Smooth muscle cell (in vitro differentiated cells): ENCODE results near the gene MSI1. TPM values are rescaled to one million over a fixed set of nuclear protein-coding genes. Genes with fewer than 3 reads are reported as not detected.

Source experiments
- DNase-seq: peaks from one replicate; lab custom pipeline; 2025; ENCODE audit not compliant: unreplicated experiment; lab: John Stamatoyannopoulos, UW
- H2AFZ ChIP-seq: fragments of 200-600 bp; sonication (generic); 2 replicates; pipeline ENCODE4 v1.6.0; 2016; ENCODE audit warnings: antibody characterized with exemption, low read depth, mild to moderate bottlenecking
- H3F3A ChIP-seq: fragments of 200-600 bp; sonication (generic); 2 replicates; pipeline ENCODE4 v1.6.0; 2017; ENCODE audit warnings: antibody characterized with exemption, low read depth
- H3K27ac ChIP-seq: fragments of 200-600 bp; sonication (generic); 2 replicates; pipeline ENCODE4 v1.5.1; 2016; ENCODE audit warnings: low read depth, mild to moderate bottlenecking
- H3K27me3 ChIP-seq: fragments of 200-600 bp; sonication (generic); 2 replicates; pipeline ENCODE4 v1.6.1; 2016; ENCODE audit warnings: low read depth, mild to moderate bottlenecking
- H3K36me3 ChIP-seq: fragments of 200-600 bp; sonication (generic); 2 replicates; pipeline ENCODE4 v1.5.1; 2016; ENCODE audit warnings: low read depth
- H3K4me1 ChIP-seq: fragments of 200-600 bp; sonication (generic); 2 replicates; pipeline ENCODE4 v1.5.1; 2016; ENCODE audit warnings: low read depth
- H3K4me2 ChIP-seq: fragments of 200-600 bp; sonication (generic); 2 replicates; pipeline ENCODE4 v1.6.0; 2016; ENCODE audit warnings: mild to moderate bottlenecking
- H3K4me3 ChIP-seq: fragments of 200-600 bp; sonication (generic); 2 replicates; pipeline ENCODE4 v1.5.1; 2016; ENCODE audit warnings: mild to moderate bottlenecking
- H3K79me2 ChIP-seq: fragments of 200-600 bp; sonication (generic); 2 replicates; pipeline ENCODE4 v1.6.0; 2016; ENCODE audit warnings: low read depth, mild to moderate bottlenecking
- H3K9ac ChIP-seq: fragments of 200-600 bp; sonication (generic); 2 replicates; pipeline ENCODE4 v1.6.0; 2016; ENCODE audit warnings: low read depth
- H3K9me3 ChIP-seq: fragments of 200-600 bp; sonication (generic); replicated peaks from 2 replicates; pipeline ENCODE4 v1.5.1; 2016; ENCODE audit warnings: low read depth
- H4K20me1 ChIP-seq: fragments of 200-600 bp; sonication (generic); 2 replicates; pipeline ENCODE4 v1.6.0; 2016; ENCODE audit warnings: low read depth
- CTCF ChIP-seq: fragments of 200-600 bp; sonication (generic); IDR thresholded peaks from 2 replicates; pipeline ENCODE4 v1.5.1; 2017; ENCODE audit warnings: borderline replicate concordance, mild to moderate bottlenecking, antibody characterized with exemption; ENCODE audit not compliant: insufficient read depth, poor library complexity, severe bottlenecking
- WGBS: methylation state at CpG from one replicate; pipeline ENCODE4 v1.1.7; 2016; ENCODE audit warnings: low lambda C conversion rate; 5-methylcytosine and 5-hydroxymethylcytosine counted together
- polyA plus RNA-seq: library from polyadenylated mRNA; unstranded; fragments of >200 nt; fragmentation: Nextera tagmentation; extraction: Ambion mirVana; gene quantifications from 2 replicates; pipeline ENCODE4 v1.2.1, GENCODE V29; 2016
- total RNA-seq: library from RNA; depleted of rRNA; stranded (reverse); fragments of >200 nt; gene quantifications from 2 replicates; pipeline ENCODE4 v1.2.3, GENCODE V29; 2014

MSI1 gene
- total and polyA plus RNA-seq, 2 experiments from 2014 or later, result 1.3 to 6.8 TPM

DNA sequence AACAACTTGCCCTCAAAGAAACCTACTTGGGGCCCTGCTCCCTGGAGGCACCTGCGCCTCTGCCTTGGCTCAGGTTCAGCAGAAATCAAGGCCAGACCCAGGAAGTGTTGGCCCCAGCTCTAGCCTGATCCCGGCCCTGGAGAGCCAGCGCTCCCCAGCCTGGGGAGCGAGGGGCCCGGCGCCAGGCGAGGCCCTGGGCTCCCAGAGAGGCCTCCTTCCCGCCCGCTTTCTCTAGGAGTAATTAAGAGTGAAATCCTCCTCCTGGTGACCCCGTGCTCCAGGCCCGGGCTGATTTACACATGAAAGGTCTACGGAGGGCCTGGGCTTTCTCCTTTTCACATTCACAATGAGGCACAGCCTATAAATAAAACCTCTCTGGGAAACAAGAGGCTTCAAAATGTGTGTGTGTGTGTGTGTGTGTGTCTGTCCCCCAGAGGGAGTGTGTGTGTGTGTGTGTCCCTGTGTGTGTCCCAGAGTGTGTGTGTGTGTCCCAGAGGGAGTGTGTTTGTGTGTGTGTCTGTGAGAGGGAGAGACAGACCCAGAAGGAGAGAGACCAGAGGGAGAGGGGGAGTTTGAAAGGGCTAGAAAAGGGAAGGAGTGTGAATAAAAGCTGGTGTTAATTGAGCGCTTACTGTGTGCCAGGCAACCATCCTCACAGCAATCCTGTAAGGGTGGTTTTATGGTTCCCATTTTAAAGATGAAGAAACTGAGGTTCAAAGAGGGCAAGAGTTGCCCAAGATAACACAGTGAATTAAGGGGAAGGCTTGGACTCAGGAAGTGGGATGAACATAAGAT is 45.1 kb upstream of the MSI1 start:
- H3K4me3 ChIP-seq, result no peak overlapping the region
- no peaks in the 10 kb centered on the region for H4K20me1 ChIP-seq
- H3K4me1 ChIP-seq, result peaks cover 11% of the 10 kb centered on the region
- no peak overlapping the region for H3K4me2 ChIP-seq
- no peak for DNase-seq
- H2AFZ ChIP-seq, result peak overlapping the region; percentile 79
- no peaks in the 10 kb centered on the region for H3K27me3 ChIP-seq
- no peaks in the 10 kb centered on the region for H3K79me2 ChIP-seq
- no peak for TF ChIP-seq CTCF
- no peak overlapping the region for H3K27ac ChIP-seq
- H3K36me3 ChIP-seq, result no peaks in the 10 kb centered on the region
- WGBS, result 25% methylated on average over 13 of the region's 13 CpGs
- no peak overlapping the region for H3K9ac ChIP-seq
- no peaks in the 10 kb centered on the region for H3F3A ChIP-seq
- no peaks in the 10 kb centered on the region for H3K9me3 ChIP-seq

- no peaks in the 10 kb centered on the region for H3K9me3 ChIP-seq
- no peaks in the 10 kb centered on the region for H3F3A ChIP-seq
- H3K4me3 ChIP-seq, result no peak overlapping the region
- H3K36me3 ChIP-seq, result no peaks in the 10 kb centered on the region
- no peaks in the 10 kb centered on the region for H3K79me2 ChIP-seq
- H3K27ac ChIP-seq, result no peak overlapping the region
- H3K4me1 ChIP-seq, result peaks cover 11% of the 10 kb centered on the region
- DNase-seq, result no peak
- H3K4me2 ChIP-seq, result no peak overlapping the region
- no peak overlapping the region for H2AFZ ChIP-seq
- H4K20me1 ChIP-seq, result no peaks in the 10 kb centered on the region
- WGBS, result 85% methylated on average over 7 of the region's 7 CpGs
- no peak overlapping the region for H3K9ac ChIP-seq
- no peak for TF ChIP-seq CTCF
- no peaks in the 10 kb centered on the region for H3K27me3 ChIP-seq
Observed at GRCh38 chr12:120412421-120412820, 43.5 kb upstream of the MSI1 start.

DNA sequence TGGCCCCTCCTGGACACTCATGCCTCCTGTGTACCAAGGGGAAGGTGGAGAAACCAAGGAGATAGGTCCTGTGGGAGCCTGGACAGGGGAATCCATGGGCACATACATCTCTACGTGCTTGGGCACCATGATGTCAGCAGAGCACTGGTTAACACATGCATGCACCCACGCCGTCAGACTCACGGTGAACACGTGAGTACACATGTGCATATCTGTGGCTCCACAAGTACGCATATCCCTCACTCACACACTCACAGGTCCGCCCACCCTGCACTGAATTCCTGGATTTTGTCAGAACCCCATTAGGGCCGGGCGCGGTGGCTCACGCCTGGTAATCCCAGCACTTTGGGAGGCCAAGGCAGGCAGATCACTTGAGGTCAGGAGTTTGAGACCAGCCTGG is 39.8 kb upstream of the MSI1 start:
- no peak overlapping the region for H3K9ac ChIP-seq
- H3K36me3 ChIP-seq, result no peaks in the 10 kb centered on the region
- peaks cover 10% of the 10 kb centered on the region for H3K4me1 ChIP-seq
- H3K4me3 ChIP-seq, result no peak overlapping the region
- DNase-seq, result no peak
- TF ChIP-seq CTCF, result no peak
- H3K27ac ChIP-seq, result no peak overlapping the region
- H3K27me3 ChIP-seq, result no peaks in the 10 kb centered on the region
- H3K4me2 ChIP-seq, result no peak overlapping the region
- 95% methylated on average over 11 of the region's 11 CpGs for WGBS
- H4K20me1 ChIP-seq, result no peaks in the 10 kb centered on the region
- H3F3A ChIP-seq, result no peaks in the 10 kb centered on the region
- H2AFZ ChIP-seq, result no peak overlapping the region
- H3K9me3 ChIP-seq, result no peaks in the 10 kb centered on the region
- H3K79me2 ChIP-seq, result no peaks in the 10 kb centered on the region

- H3K4me1 ChIP-seq, result peaks cover 8% of the 10 kb centered on the region
- no peak for TF ChIP-seq CTCF
- 95% methylated on average over 3 of the region's 3 CpGs for WGBS
- H3K27ac ChIP-seq, result no peak overlapping the region
- no peak overlapping the region for H2AFZ ChIP-seq
- no peak overlapping the region for H3K4me2 ChIP-seq
- H3K36me3 ChIP-seq, result no peaks in the 10 kb centered on the region
- no peaks in the 10 kb centered on the region for H4K20me1 ChIP-seq
- H3F3A ChIP-seq, result no peaks in the 10 kb centered on the region
- no peaks in the 10 kb centered on the region for H3K79me2 ChIP-seq
- no peaks in the 10 kb centered on the region for H3K9me3 ChIP-seq
- no peak overlapping the region for H3K9ac ChIP-seq
- DNase-seq, result no peak
- no peak overlapping the region for H3K4me3 ChIP-seq
- no peaks in the 10 kb centered on the region for H3K27me3 ChIP-seq
Observed at GRCh38 chr12:120406553-120406952, 37.6 kb upstream of the MSI1 start.
